HG02884 (cell line): ENCODE measurements around the gene EHD2.
A peak's percentile ranks its signal among the peaks of the same experiment; 100 is the strongest.
"Not testable (repeated sequence)": the region's sequence is repeated elsewhere in the genome, so short reads cannot be mapped to it uniquely, and the experiment has no call there.

ENCODE experiments used
- ATAC-seq: cut with Tn5 transposase; IDR thresholded peaks from one replicate; pipeline ENCODE4 v1.9.1; 2021; ENCODE audit warnings: mild to moderate bottlenecking, moderate library complexity; ENCODE audit not compliant: unreplicated experiment

Gene EHD2

DNA sequence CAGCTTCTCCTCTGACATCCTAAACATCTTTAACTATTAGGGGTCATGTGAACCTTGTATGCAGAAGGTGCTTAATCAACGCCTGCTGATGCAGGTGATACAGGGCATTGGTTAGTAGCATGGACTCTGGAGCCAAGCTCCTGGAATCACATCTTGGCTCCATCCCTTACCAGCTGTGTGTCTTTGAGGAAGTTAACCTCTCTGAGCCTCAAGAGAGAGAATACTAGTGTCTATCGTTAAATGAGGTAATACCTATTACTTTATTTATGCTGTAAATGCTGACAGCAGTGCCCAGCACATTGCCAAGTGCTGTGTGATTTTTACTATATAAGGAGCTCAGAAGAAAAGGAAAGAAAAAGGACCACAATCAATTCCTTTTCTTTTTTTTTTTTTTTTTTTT is 54.1 kb downstream of the EHD2 start:
- no peak for ATAC-seq

GRCh38 chr19:47768604-47769003 is 55.4 kb downstream of the EHD2 start:
- no peak for ATAC-seq

GRCh38 chr19:47769534-47769933 is 56.3 kb downstream of the EHD2 start:
- no peak for ATAC-seq

GRCh38 chr19:47771291-47771690 is 58.1 kb downstream of the EHD2 start:
- ATAC-seq = not testable (repeated sequence)

DNA sequence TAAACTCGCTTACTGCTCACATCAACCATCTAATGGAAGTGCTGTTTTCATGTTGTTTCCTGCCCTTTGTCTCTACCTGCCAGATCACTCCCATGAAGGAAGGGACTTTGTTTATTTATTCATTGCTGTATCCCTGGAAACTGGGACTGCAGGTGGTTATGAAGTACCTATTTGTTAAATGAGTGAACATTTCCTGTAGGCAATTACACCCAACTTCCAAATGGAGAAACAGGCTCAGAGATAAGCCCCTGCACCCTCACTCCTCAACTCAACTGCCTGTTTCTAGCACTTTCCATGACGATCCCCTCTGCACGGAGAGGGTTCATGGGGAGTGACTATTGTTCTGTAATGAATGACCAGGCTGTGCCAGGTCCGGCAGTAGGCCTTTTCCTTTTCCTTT is 63.3 kb downstream of the EHD2 start:
- no peak for ATAC-seq

DNA sequence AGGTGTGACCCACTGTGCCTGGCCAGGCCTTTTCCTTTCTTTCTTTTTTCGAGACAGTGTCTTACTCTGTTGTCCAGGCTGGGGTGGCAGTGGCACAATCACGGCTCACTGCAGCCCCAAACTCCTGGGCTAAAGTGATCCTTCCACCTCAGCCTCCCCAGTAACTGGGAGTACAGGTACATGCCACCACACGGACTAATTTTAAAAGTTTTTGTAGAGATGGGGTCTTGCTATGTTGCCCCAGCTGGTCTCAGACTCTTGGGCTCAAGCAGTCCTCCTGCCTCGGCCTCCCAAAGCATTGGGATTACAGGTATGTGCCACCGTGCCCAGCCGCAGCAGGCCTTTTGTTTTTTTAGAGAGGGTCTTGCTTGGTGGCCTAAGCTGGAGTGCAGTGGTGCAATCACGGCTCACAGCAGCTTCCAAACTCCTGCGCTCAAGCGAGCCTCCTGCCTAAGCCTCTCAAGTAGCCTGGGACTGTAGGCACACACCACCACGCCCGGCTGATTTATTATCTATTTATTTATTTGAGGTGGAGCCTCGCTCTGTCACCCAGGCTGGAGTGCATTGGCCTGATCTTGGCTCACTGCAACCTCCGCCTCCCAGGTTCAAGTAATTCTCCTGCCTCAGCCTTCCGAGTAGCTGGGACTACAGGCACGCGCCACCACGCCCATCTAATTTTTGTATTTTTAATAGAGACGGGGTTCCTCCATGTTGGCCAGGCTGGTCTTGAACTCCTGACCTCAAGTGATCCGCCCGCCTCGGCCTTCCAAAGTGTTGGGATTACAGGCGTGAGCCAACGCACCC is 64.2 kb downstream of the EHD2 start:
- not testable (repeated sequence) for ATAC-seq

DNA sequence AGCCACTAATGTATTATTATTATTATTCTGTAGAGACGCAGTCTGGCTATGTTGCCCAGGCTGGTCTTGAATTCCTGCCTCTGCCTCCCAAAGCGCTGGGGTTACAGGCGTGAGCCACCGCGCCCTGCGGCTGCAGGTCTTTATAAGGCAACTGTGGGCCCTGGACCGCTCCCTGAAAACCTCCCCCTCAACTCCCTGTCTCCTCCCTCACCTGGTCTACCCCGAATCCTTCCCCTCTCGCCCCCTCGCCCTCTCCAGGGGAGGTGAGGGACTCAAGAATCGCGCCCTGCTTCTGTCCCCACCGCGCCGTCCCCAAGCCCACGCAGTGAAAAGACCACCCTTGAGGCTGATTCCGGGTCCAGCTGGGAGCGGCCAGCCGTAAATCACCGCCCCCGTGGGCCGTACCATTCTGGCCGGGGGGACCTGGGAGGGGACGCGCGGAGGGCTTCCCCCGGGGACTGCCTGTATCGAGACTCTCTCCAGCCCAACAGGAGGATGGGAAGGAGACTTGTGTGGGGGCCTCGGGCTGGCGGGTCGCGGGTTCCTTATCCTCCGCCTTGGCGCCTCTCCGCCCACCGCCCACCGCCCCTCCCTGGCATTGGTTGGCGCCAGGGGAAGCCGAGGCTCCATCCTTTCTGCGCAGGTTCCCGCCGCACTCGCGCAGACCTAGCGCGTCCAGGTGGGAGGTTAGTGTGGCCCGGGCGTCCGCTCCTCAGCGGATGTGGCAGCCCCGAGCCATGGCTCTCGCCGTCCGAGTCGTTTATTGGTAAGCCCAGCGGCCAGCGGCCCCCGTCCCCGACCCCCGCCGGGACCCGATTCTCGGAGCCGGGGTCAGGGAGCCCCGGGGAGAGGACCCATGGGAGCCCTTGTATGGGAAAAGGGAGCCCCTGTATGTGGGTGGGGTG is 65.1 kb downstream of the EHD2 start, which contains the start of gene SELENOW:
Gene SELENOW (plus strand): TSS at position 655 of the 905 bp plus-strand sequence. CDS start 83 bp downstream, at position 738.
- peak; percentile 65 for ATAC-seq

- no peak for ATAC-seq
Measured at GRCh38 chr19:47778954-47779351, 65.7 kb downstream of the EHD2 start.

DNA sequence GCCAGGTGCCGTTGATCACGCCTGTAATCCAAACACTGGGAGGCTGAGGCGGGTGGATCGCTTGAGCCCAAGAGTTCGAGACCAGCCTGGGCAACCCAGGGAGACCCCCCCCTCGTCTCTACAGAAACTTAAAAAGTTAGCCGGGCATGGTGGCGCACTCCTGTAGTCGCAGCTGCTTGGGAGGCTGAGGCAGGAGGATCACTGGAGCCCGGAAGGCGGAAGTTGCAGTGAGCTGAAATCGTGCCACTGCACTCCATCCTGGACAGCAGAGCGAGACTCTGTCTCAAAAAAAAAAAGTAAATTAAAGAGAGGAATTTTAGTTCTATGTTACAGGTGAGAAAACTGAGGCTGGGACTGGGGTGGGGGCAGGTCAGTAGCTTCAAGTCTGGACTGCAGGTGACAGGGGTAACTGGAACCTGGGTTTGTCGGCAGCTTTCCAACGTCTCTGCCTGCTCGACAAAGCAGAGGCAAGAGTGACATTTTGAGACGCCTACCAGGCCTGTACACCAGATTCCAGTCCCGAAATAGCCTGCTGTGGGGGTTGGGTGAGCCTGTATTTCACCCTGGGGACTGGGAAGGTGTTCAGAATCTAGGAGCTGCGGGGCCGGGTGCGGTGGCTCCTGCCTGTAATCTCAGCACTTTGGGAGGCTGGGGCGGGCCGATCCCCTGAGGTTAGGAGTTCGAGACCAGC is 66.4 kb downstream of the EHD2 start:
- no peak for ATAC-seq

DNA sequence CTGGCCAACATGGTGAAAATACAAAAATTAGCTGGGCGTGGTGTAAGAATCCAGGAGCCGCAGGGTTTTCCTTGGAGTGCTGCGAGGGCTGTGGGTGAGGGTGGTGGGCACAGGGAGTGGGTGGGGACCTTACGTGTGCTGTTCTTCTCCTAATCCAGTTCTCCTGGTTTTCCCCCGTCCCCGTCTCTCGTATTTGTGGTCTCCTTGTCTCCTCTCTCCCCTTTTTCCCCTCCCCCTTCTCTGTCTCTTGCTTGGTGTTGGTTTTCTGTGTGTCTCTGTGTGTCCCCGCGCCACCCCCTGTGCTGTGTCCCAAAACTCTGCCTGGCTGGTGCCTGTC is 67.0 kb downstream of the EHD2 start:
- ATAC-seq = no peak

GRCh38 chr19:47781590-47782262 is 68.5 kb downstream of the EHD2 start:
- no peak for ATAC-seq

- no peak for ATAC-seq
Measured at GRCh38 chr19:47786566-47786965, 73.3 kb downstream of the EHD2 start.

GRCh38 chr19:47787307-47787706 is 74.1 kb downstream of the EHD2 start:
- not testable (repeated sequence) for ATAC-seq

DNA sequence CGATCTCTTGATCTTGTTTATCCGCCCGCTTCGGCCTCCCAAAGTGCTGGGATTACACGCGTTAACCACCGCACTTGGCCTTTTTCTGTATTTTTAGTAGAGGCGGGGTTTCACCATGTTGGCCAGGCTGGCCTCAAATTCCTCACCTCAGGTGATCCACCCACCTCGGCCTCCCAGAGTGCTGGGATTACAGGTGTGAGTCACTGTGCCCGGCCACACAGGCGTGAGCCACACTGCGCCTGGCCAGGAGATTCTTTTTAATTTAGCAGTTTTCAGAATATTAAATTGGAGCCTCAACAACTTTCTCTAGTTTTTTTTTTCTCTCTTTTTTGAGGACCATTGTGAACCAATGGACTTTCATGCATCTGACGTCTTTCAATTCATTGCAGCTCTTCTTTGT is 76.6 kb downstream of the EHD2 start:
- not testable (repeated sequence) for ATAC-seq

GRCh38 chr19:47790398-47790814 is 77.2 kb downstream of the EHD2 start:
- no peak for ATAC-seq

DNA sequence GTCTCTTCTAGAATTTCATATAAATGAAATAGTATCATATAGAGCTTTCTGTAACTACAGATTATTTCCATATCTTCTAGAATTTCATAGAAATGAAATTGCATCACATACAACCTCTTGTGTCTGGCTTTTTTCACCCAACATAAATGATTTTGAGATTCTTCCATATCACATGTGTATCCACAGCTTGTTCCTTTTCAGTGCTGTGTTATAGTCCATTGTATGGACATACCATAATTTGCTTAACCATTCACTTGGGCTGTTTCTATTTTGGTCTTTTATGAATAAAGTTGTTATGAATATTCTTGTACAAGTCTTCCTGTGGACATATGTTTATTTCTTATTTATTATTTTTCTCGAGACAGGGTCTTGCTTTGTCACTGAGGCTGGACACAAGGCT is 79.4 kb downstream of the EHD2 start:
- ATAC-seq = no peak
